Activated CD8-positive, alpha-beta memory T cell treated with anti-CD3 and anti-CD28 coated beads for 4 hours (primary cell): ENCODE data around the gene KRT73.
"Not testable (repeated sequence)": the region's sequence is repeated elsewhere in the genome, so short reads cannot be mapped to it uniquely, and the experiment has no call there.

Experiments
- DNase-seq, 2 donors: peaks; one replicate each; pipeline ENCODE4 v3.0.0-alpha.2; 2020; ENCODE audit warnings: low read depth in 2 of 2

KRT73 gene

DNA sequence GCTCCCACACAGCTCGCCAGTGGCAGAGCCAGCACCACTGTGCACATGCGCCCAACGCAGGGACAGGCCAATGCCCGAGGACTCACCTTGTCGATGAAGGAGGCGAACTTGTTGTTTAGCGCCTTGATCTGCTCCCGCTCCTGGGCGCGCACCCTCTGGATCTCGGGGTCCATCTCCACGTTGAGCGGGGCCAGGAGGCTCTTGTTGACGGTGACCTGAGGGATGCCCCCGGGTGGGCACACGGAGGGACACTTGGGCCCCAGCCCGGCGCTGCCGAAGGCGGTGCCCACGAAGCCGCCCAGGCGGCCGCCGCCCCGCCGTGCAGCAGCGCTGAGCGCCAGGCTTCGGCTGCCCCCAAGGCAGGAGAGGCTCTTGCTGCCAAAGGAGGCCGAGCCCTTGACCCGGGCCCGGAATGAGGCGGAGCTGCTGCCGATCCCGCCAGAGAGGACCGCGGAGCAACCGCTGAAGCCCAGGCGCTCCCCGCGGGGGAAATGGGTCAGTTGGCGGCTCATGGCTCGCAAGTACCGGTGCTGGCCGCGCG lies 17.3 kb downstream of the KRT73 start, which contains the start of gene KRT72:
TSS of gene KRT72 (minus strand) at position 523 of the 541 bp plus-strand sequence. CDS start at position 512, 11 bp downstream.
- DNase-seq = no peak

DNA sequence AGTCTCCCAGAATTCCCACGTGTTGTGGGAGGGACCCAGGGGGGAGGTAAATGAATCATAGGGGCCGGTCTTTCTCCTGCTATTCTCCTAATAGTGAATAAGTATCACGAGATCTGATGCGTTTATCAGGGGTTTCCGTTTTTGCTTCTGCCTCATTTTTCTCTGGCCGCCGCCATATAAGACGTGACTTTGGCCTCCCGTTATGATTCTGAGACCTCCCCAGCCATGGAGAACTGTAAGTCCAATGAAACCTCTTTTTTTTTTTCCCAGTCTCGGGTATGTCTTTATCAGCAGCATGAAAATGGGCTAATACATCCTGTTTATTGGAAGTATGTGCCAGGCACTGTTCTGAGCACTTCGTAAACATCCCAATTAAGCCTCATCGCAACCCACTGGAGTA lies 17.9 kb downstream of the KRT73 start:
- no peak for DNase-seq

DNA sequence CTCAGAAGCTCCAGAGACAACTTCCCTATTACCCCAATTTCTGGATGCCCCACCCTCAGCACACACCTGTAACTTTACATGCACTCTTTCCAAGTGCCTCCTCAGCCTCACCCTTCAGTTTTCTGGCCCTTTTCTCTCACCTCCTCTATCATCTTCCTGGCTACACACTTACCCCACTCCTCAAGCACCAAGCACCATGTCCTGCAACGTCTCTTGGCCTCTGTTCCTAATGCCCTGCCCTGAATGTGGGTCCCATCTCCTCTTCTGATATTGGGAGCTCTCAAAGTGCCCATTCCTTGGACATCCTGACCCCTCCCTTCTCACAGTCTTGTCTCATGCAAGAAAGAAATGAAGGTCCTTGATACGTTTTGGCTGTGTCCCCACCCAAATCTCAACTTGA lies 18.3 kb downstream of the KRT73 start:
- no peak for DNase-seq

DNA sequence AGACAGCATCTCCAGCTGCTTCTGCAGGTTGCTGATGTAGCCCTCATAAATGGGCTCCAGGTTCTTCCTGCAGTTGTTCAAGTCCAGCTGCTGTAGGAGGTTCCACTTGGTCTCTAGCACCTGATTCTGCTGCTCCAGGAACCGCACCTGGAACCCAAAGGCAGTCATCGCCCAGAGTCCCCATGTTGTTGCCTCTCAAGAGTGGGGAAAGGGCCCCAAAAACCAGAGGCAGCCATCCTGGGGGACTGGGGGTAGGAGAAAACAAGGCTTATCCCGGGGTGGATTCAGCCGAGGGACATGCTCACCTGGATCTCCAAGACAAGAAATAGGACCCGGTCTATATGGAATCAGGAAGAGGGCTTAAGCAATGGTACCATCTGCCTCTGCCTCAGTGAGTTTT lies 19.4 kb downstream of the KRT73 start:
- DNase-seq = no peak

DNA sequence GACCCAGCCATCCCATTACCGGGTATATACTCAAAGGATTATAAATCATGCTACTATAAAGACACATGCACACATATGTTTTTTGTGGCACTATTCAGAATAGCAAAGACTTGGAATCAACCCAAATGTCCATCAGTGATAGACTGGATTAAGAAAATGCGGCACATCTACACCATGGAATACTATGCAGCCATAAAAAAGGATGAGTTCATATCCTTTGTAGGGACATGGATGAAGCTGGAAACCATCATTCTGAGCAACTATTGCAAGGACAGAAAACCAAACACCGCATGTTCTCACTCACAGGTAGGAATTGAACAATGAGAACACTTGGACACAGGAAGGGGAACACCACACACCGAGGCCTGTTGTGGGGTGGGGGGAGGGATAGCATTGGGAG lies 24.1 kb downstream of the KRT73 start:
- not testable (repeated sequence) for DNase-seq

DNA sequence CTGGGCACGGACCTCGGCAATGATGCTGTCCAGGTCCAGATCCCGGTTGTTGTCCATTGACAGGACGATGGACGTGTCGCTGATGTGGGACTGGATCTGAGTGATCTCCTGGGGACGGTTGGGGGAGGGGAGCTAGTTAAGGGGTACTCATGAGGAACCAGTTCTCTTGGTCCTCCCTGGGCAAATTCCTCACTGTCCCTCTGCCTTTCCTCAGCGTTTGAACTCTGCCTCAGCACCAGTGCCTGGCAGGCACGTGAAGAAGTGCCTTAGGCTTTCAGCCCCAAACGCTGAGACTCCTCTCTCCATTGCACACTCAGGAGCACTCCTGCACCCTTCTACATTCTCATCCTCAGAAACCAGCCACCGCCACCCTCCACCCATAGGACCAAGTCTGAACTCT lies 26.8 kb downstream of the KRT73 start:
- no peak for DNase-seq

DNA sequence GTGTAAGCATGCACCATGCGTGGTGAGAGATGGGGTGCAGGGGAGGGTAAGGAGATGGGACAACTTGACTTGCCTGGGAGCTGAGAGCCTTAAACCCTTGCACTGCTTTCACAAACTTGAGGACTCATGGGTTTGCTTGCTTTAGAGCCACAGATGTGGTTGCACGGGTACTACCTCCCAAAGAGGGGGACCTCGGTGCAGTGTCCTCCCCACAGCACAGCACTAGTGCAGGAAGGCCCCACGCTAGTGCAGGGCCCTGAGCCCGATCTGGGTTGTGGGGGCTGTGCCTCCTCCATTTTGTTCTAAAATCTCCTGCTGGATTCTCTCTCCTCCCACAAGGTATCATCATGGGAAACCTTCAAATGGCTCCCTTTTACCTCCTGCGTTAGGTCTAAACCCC lies 28.3 kb downstream of the KRT73 start:
- DNase-seq = no peak

DNA sequence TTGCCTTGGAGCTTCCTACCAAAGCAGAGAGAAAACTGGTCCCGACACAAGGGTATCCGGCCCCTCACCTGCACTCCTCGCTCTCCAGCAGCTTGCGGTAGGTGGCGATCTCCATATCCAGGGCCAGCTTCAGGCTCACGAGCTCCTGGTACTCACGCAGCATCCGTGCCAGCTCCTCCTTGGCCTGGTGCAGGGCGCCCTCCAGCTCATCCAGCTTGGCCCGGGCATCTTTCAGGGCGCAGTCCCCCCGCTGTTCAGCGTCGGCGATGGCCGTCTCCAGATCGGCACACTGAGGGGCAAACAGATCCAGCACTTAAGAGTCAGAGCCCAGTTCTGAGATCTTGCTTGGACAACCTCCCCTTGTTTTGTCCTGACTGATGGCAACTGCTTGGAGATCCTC lies 30.8 kb downstream of the KRT73 start:
- DNase-seq = no peak

DNA sequence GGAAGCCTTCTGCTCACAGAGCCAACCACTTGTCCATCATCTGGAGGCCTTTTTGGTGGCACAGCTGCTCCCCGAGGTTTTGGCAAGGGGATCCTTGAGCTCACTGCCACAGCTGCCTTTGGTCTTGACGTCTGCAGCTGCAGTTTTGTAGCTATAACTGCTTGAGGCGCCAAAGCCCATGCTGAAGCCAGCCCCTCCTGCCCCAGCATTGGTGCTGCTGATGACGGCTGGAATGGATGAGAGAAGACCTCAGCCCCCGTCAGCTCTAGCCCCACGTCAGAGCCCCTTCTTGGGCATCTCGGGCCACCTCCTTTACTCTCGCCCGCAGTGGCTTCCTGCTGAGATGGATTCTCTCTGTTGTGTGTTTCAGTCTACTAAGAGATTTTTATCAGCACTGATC lies 32.4 kb downstream of the KRT73 start:
- peak in 1 of 2 donors; percentile 31 for DNase-seq

DNA sequence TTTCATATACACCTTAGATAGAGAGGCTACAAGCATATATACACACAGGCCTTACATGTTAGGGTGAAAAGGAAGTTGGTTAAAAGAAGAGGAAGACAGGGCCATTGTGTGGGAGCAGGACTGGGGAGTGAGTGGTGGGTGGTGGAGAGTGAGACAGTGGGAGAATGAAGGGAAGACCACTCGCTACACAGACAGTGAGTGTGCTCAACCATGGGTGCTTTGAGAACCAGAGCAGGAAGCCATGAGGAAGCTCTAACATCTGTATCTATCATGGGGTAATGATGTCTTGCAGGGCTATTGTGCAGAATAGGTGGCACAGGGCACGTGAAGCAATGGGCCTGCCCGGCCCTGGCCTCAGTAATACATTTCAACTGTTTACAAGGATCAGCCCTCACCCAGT lies 33.3 kb downstream of the KRT73 start:
- no peak for DNase-seq

DNA sequence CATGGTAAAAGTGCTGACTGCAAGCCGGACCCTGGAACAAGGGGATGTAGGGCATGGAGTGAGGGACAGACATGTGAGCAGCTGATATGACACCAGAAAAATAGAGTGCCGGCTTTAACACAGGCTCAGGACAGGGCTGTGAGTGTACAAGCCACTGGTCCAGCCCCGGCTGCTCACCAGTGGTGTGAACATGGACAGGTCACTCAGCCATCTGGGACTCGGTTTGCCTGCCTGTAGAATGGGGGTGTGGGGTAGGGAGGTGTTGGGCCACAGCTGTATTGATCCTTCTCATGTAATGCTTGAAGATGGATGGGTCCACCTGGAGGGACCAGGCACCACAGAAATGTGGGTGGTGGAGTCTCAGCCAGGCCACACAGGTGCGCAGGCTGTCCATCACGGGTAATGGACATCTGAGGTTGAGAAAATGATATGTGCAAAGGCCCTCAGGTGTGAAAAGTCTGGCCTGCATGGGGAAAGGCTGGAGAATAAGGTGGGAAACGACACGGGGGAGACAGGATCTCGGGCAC lies 34.1 kb downstream of the KRT73 start:
- no peak for DNase-seq

DNA sequence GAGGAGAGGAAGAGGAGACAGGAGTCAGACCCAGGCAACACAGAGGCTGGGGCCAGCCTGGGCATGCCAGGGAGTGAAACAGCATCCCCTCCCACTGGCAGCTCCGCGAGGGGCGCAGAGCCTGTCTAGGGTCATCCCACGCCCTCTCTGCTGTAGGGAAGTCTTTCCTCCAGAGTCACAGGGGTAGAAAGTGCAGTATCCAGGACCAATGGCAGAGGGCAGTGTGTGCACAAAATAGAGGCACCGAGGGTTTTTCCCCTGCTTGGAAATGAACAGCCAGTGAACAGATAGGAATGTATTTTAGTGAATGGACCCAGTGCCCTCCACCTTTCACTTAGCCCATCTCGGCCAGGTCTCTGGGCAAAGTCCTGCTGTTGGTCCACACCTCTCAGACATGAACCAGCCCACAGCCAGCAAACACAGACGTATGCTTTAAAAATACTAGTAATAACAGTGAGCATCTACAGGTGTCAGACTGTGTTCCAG lies 35.3 kb downstream of the KRT73 start:
- DNase-seq = peak; percentile 46 to 48

DNA sequence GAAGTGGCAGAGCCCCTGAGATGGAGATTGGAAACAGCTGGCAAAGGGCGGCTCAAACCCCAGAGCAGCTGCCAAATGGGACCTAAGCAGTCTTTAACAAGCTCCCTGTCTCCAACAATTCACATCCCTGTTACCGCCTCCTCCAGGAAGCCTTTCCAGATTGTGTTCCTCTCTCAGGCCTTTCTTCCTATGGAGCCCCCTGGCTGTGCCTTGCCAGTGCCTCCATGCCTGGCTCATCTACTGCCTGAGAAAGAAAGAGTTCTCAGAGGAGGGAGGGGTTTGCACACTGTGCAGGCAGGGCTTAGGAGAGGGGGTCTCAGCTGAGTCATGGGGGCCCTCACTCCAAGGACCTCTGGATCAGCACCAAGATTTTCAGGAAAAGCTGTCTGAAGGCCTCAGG lies 35.9 kb downstream of the KRT73 start:
- no peak for DNase-seq

DNA sequence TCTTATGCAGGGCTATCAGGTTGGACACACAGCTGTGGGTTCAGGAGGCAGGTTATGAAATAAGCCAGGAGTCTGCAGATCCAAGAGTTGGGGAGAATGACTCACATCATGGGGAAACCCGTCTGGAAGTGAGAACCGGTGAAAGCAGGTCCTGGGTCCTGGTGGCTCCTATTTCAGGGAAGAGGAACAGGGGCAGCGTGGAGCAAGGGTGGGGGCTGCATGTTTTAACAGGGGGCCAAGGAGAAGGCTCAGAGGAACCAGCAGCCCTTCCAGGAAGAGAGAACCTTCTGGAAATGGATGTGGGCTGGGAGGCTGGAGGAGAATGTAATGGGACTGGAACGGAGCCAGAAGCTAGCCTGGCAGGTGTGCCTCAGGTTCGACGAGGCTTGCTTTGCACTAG lies 36.9 kb downstream of the KRT73 start:
- DNase-seq = no peak

DNA sequence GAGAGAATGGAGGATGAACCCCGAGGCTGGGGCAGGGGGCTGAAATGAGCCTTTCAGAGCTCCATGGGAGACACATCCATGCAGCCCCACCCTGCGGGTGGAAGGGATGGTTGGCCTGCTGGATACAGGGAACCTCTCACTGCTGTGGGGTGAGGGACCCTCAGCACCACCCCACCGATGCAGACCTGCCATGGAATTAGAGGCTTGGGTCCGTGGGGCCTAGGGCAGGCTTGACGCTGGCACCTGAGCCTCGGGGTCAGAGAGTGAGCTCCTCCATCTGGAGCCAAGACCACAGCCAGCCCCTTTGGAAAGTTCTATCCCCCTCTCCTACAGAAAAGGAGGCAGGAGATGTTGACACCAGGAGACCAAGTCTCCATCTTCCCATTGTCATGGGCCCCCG lies 37.3 kb downstream of the KRT73 start:
- no peak for DNase-seq

DNA sequence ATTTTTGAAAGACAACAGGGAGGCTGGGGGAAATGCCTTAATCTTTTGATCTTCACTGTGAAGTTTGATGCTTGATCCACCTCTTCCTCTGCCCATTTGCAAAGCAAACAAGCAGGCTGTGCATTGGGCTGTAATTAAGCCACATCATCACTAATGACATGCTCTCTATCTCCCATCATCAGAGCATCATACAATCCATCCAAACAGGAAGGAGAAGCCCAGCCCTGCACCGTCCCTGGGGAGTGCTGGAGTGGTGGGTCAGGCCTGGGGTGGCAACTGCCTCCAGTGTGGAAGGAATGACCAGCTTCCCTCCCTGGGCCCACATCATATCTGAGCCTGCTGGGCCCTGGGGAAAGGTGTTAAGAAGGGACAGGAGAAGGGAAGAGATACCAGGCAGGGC lies 37.9 kb downstream of the KRT73 start:
- no peak for DNase-seq

DNA sequence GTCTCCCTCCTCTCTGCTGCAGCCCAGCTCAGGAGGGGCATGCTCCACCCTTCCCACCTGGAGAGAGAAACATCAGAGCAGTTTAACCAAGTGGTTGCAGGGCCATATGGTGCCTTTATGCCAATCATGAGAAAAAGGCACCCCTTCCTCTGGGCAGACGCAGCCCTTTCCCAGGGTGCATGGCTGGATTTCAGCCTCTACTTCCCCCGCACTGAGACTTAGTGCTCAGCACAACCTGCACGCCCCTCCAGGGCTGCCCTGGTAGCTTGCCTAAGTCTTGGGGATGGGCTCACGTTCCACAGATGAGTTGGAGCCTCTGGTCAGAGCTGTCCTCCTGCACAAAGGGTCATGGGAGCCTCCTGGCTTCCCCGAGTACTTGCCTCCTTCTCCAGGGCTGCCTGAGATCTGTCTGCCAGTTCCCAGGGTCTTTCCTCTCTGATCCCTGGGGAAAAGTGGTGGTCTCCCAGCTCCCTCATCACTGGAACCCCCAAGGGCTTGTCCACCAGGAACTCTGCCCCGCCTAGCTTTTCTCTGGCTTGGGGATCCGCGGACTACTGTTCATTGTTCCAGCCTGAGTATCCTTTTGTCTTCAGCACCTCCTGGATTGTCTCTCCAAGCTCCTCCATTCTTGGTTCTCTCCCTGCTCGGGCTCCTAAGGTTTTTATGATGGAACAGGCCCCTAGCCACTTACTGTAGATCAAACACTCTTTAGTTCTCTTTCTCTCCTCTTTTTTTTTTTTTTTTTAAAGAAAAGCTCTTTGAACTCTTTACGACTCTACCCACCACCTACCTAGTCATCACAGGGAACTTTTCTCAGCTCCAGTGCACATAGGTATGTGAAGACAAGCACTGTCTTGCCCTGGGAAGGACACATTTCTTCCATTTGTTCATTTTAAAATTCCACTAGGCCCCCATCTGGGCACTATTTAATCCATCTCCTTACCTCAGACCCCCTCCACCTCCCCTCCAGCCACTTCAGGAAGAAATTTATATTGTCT lies 38.6 kb downstream of the KRT73 start:
- no peak for DNase-seq

DNA sequence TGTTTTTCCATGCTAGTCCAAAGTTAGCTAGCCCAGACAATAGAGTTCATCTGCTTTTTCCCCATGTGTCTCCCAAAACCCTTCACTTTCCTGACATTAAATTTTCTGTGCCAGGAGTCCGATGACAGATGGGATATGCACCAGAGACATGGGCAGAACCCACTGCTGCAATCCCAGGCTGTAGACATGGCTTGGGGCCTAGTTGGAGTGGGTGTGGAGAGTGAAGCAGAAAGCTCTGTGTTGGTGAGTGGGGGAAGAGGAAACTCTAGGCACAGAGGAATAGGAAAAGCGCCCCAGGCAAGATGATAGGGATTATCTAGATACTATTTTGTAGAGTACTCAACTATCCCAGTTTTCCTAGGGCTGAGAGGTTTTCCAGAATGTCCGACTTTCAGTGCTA lies 39.9 kb downstream of the KRT73 start:
- DNase-seq = no peak

DNA sequence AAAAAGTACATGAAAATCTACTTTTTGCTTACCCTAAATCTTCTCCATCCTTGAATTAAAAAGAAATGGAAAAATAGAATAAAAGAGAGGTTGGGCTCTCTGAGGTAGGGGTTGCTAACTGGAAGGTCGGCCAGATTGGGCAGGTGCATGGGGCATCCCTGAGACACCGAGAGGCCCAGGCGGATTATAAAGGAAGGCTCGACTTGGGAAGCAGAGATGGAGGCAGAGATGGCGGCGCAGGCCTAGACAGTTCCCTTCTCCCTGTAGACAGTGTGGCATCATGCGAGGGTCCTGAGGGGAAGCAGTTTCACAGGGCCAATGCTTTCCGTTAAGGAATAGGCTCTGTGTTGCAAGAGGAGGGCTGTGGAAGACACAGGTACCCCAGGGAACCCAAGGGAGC lies 41.0 kb downstream of the KRT73 start:
- no peak for DNase-seq

DNA sequence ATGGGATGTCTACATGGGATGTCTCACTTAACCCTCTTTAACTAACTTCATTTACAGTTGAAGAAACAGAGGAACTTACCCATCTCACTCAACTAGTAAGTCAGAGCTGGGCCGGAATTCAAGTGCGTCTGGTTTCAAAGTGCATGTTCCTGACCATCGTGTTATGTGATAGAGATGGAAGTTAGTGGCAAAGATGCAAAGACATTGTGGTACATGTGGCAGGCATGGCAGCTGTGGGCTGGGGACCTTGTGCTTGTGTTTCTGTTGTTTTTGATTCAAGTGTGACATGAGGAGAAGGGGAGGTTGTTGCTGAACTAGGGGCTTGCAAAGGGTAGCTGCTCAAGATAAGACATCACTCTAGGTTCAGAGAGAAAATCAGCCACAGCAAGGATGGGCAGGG lies 42.4 kb downstream of the KRT73 start:
- no peak for DNase-seq

DNA sequence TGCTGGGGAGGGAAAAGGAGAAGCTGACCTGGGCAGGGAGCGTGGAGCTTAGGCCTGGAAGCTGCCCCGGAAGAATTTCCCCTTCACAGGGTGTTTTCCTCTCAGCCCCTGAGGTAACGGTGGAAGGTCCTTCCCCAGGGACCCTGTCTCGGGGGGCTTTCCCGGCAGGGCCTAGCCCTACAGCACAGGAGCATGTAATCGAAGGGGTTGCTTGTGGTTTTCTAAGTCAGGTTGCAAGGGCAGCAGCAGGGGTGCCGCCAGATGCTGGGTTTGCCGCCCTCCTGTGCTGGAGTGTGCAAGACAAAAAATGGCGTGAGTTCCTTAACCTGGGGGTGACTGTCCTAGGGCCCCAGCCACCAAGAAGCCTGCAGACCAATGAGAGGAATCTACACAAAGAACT lies 43.1 kb downstream of the KRT73 start:
- DNase-seq = no peak

DNA sequence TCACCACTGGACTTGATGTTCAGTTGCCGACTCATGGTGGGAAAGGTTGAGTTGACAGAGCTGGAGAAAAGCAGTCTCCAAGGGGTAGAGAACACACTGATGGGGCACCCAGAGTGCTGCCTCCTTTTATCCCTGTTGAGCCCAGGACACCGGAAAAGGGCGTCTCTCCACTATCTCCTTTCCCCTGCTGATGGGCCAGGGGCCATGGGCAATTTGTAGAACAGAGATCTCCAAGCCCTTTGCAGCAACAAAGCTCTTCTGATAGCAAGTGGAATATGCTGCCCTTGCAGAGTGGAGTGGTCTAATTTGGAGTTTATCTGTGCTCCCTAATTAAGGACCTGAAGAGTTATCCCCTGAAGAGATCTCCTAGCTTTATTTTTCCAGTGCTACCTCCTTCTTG lies 44.6 kb downstream of the KRT73 start, which contains the start of gene KRT74:
TSS of gene KRT74 (minus strand) at position 101 of the 400 bp plus-strand sequence. CDS start at position 35, 66 bp downstream.
- DNase-seq = no peak

DNA sequence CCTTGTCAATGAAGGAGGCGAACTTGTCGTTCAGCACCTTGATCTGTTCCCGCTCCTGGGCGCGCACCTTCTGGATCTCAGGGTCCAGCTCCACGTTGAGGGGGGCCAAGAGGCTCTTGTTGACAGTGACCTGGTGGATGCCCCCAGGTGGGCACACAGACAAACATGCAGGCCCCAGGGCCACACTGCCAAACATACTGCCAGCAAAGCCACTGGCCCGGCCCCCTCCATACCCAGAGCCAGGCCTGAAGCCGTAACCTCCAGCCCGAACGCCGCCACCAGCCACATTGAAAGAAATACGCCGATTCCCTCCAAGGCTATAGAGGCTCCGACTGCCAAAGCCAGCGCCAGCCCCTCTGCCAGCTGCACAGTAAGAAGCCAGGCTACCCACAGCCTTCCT lies 45.1 kb downstream of the KRT73 start:
- DNase-seq = no peak
